ENCODE results near the gene SLC66A3. TPM values are rescaled to one million over a fixed set of nuclear protein-coding genes. Genes with fewer than 3 reads are reported as not detected.

SLC66A3 gene
- total and polyA plus RNA-seq, 2 donors (not counting 3 experiments of a cell fraction or from before 2014, with no cell fraction given), result 14.3 to 31.4 TPM

DNA sequence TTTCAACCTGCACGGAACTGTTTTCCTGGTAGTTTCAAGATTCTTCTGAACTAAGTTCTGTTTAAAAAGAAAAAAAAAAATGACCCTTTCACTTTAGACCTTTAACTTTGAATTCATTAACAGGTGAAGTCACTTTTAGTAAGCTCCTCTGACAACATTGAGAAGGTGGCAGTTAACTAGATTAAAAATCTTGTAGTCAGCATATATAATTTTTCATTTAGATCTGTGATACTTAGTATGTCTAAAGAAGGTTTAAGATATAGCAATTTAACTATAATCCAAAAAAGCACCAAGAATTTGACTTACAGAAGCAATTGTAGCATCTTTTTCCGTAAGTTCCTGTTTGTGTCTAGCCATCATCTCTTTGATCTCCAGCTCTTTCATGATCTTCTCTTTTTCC is 45.4 kb downstream of the SLC66A3 start:
- intact Hi-C loops (cut with micrococcal nuclease), result no loop called here

DNA sequence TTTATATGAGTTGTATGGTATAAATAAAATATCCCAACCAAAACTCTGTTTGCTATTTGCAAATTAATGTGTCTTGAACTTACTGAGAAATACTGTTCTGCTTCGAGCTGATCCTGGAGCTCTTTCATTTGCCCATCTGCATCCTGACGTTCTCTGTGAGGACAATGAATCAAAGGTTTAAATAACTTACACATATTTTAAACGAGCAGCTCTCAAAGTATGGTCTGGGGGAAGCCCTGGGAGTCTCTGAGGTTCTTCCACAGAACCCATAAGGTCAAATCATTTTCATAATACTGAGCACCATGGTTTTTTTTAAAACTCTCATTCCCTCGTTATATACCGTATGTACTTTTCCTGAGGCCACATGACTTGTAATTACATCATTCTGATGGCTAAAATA is 46.7 kb downstream of the SLC66A3 start:
- peaks cover 2% of the 10 kb centered on the region for H3K79me2 ChIP-seq (ENCODE audit: control insufficient read depth, insufficient read depth, low read length)
- no peaks in the 10 kb centered on the region for H3K9me1 ChIP-seq (replicated peaks; ENCODE audit: control insufficient read depth, extremely low read depth, insufficient read depth, low read length)
- no TSS peak for BruUV-seq (replicated peaks)
- dilution Hi-C loops (cut with MboI; ENCODE audit: extremely low pct_ligation_motif_present, low sequenced_read_pairs), result no loop called here
- ChIA-PET POLR2A (no interaction called here), CTCF (interaction anchor here (1.1 to 1.9 kb wide), 2 partner anchors 209 to 369 kb away, joined by 4 to 5 read pairs; no protein-coding TSS in a partner anchor)
- no peak overlapping the region for H2AFZ ChIP-seq (ENCODE audit: low read depth, low read length)
- no peaks in the 10 kb centered on the region for H3K9me3 ChIP-seq (replicated peaks; ENCODE audit: control insufficient read depth, insufficient read depth, low read length)
- FAIRE-seq (no peak), DNase-seq (ENCODE audit: low read depth, low spot score) (no peak)
- H3K36me3 ChIP-seq (ENCODE audit: control insufficient read depth in 2 of 2, extremely low read depth in 1 of 2, insufficient read depth in 2 of 2, low read length in 2 of 2), result peaks cover 2 to 16% of the 10 kb centered on the region in 2 experiments
- H3K27ac ChIP-seq (ENCODE audit: insufficient read depth, low read depth, low read length), result no peak overlapping the region
- no peak overlapping the region for H3K4me3 ChIP-seq (replicated peaks in 1 of 3; ENCODE audit: insufficient read depth in 1 of 3, low read depth in 1 of 3, low read length in 3 of 3)
- no peak for TF ChIP-seq FOS (IDR thresholded peaks at IDR 0.05; ENCODE audit: borderline replicate concordance, insufficient read depth, low read length)
- TF ChIP-seq, protein P1, sequence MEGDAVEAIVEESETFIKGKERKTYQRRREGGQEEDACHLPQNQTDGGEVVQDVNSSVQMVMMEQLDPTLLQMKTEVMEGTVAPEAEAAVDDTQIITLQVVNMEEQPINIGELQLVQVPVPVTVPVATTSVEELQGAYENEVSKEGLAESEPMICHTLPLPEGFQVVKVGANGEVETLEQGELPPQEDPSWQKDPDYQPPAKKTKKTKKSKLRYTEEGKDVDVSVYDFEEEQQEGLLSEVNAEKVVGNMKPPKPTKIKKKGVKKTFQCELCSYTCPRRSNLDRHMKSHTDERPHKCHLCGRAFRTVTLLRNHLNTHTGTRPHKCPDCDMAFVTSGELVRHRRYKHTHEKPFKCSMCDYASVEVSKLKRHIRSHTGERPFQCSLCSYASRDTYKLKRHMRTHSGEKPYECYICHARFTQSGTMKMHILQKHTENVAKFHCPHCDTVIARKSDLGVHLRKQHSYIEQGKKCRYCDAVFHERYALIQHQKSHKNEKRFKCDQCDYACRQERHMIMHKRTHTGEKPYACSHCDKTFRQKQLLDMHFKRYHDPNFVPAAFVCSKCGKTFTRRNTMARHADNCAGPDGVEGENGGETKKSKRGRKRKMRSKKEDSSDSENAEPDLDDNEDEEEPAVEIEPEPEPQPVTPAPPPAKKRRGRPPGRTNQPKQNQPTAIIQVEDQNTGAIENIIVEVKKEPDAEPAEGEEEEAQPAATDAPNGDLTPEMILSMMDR (IDR thresholded peaks at IDR 0.05; ENCODE audit: extremely low read depth in 1 of 2, insufficient read depth in 1 of 2, low read depth in 1 of 2, low read length in 2 of 2), result no peak
- TF ChIP-seq, protein P2, sequence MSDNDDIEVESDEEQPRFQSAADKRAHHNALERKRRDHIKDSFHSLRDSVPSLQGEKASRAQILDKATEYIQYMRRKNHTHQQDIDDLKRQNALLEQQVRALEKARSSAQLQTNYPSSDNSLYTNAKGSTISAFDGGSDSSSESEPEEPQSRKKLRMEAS (IDR thresholded peaks at IDR 0.05; ENCODE audit: insufficient read depth, insufficient read length), result no peak
- no peak for TF ChIP-seq POLR2AphosphoS5 (IDR thresholded peaks at IDR 0.05; ENCODE audit: insufficient read depth, low read depth, low read length)
- TF ChIP-seq JUN (IDR thresholded peaks at IDR 0.05; ENCODE audit: borderline replicate concordance, insufficient read depth, insufficient read length, low read depth), result no peak
- no peak for TF ChIP-seq POLR2A (IDR thresholded peaks at IDR 0.05; ENCODE audit: low read depth, low read length)
- no peak for TF ChIP-seq EZH2 (IDR thresholded peaks at IDR 0.05; ENCODE audit: borderline replicate concordance, low read depth, low read length, severe bottlenecking)
- TF ChIP-seq GATA2 (IDR thresholded peaks at IDR 0.05; ENCODE audit: insufficient read depth, insufficient read length, low read depth, low read length), result no peak
- TF ChIP-seq MYC (IDR thresholded peaks at IDR 0.05; ENCODE audit: low read depth, low read length), result no peak
- H3K27me3 ChIP-seq (ENCODE audit: control insufficient read depth in 2 of 2, insufficient read depth in 2 of 2, low read length in 2 of 2), result no peaks in the 10 kb centered on the region
- intact Hi-C loops (cut with micrococcal nuclease), result loop anchor here (2.0 kb wide), 1 partner anchor 69 kb away; a partner anchor contains a TSS
- H3K9ac ChIP-seq (replicated peaks; ENCODE audit: extremely low read depth, insufficient read depth, low read length), result no peak overlapping the region
- H4K20me1 ChIP-seq (replicated peaks; ENCODE audit: control insufficient read depth, extremely low read depth, insufficient read depth, low read length), result no peaks in the 10 kb centered on the region
- no peak overlapping the region for H3K4me2 ChIP-seq (ENCODE audit: insufficient read depth, low read length)
- peaks cover 27% of the 10 kb centered on the region for H3K4me1 ChIP-seq (ENCODE audit: control insufficient read depth, extremely low read depth, insufficient read depth, low read length)

More for the DNA sequence above, 45.4 kb downstream of the SLC66A3 start:
- Histone ChIP-seq H3K4me1 (ENCODE audit: control insufficient read depth, extremely low read depth, insufficient read depth, low read length) (peaks cover 27% of the 10 kb centered on the region), H3K36me3 (ENCODE audit: control insufficient read depth in 2 of 2, extremely low read depth in 1 of 2, insufficient read depth in 2 of 2, low read length in 2 of 2) (peaks cover 2 to 23% of the 10 kb centered on the region in 2 experiments), H3K4me2 (ENCODE audit: insufficient read depth, low read length) (no peak overlapping the region), H4K20me1 (replicated peaks; ENCODE audit: control insufficient read depth, extremely low read depth, insufficient read depth, low read length) (no peaks in the 10 kb centered on the region), H3K27me3 (ENCODE audit: control insufficient read depth in 2 of 2, insufficient read depth in 2 of 2, low read length in 2 of 2) (no peaks in the 10 kb centered on the region), H3K9ac (replicated peaks; ENCODE audit: extremely low read depth, insufficient read depth, low read length) (no peak overlapping the region), H3K79me2 (ENCODE audit: control insufficient read depth, insufficient read depth, low read length) (peaks cover 2% of the 10 kb centered on the region), H2AFZ (ENCODE audit: low read depth, low read length) (no peak overlapping the region), H3K4me3 (replicated peaks in 1 of 3; ENCODE audit: insufficient read depth in 1 of 3, low read depth in 1 of 3, low read length in 3 of 3) (no peak overlapping the region), H3K27ac (ENCODE audit: insufficient read depth, low read depth, low read length) (no peak overlapping the region), H3K9me1 (replicated peaks; ENCODE audit: control insufficient read depth, extremely low read depth, insufficient read depth, low read length) (no peaks in the 10 kb centered on the region), H3K9me3 (replicated peaks; ENCODE audit: control insufficient read depth, insufficient read depth, low read length) (no peaks in the 10 kb centered on the region)
- ChIA-PET CTCF (interaction anchor here (1.1 to 1.7 kb wide), 2 partner anchors 68 to 211 kb away, joined by 4 to 7 read pairs; a partner anchor contains a TSS), POLR2A (no interaction called here)
- no peak for FAIRE-seq
- no peak for DNase-seq (ENCODE audit: low read depth, low spot score)
- TF ChIP-seq, protein P1 (IDR thresholded peaks at IDR 0.05; ENCODE audit: extremely low read depth in 1 of 2, insufficient read depth in 1 of 2, low read depth in 1 of 2, low read length in 2 of 2), result no peak
- BruUV-seq (replicated peaks), result no TSS peak
- dilution Hi-C loops (cut with MboI; ENCODE audit: extremely low pct_ligation_motif_present, low sequenced_read_pairs), result no loop called here
